Stimulated activated memory B cell treated with anti-CD40 and anti-IgM and Interleukin-4, amounts not matched to agents 10 μg/mL and 1 μg/mL and 100 μg/mL, for 72 hours (primary cell): ENCODE measurements around the gene KRTAP4-12.
"Not testable (repeated sequence)": the region's sequence is repeated elsewhere in the genome, so short reads cannot be mapped to it uniquely, and the experiment has no call there.

Experiments
- ATAC-seq: fragments of 150-1000 bp; cut with Tn5 transposase; 2 replicates; pipeline ENCODE4 v1.10.0; 2021
- H3K27ac Mint-ChIP-seq: one replicate; pipeline ENCODE4 v1.8.0; 2022; ENCODE audit warnings: mild to moderate bottlenecking, mixed read lengths
- H3K27me3 Mint-ChIP-seq: one replicate; pipeline ENCODE4 v1.8.0; 2022; ENCODE audit warnings: mixed read lengths
- H3K36me3 Mint-ChIP-seq: one replicate; pipeline ENCODE4 v1.8.0; 2022; ENCODE audit warnings: mixed read lengths
- H3K4me1 Mint-ChIP-seq: one replicate; pipeline ENCODE4 v1.8.0; 2022; ENCODE audit warnings: mixed read lengths
- H3K4me3 Mint-ChIP-seq: one replicate; pipeline ENCODE4 v1.8.0; 2022; ENCODE audit warnings: mild to moderate bottlenecking, moderate library complexity, mixed read lengths
- H3K9me3 Mint-ChIP-seq: one replicate; pipeline ENCODE4 v1.8.0; 2022; ENCODE audit warnings: mixed read lengths

KRTAP4-12 gene

GRCh38 chr17:41123991-41124371 lies at the start of gene KRTAP4-12:
Gene KRTAP4-12 (minus strand): TSS chr17:41124182. CDS start chr17:41124122, 60 bp downstream.
- not testable (repeated sequence) for H3K27ac Mint-ChIP-seq, H3K36me3 Mint-ChIP-seq, ATAC-seq, H3K4me3 Mint-ChIP-seq, H3K9me3 Mint-ChIP-seq
- H3K27me3 Mint-ChIP-seq, result peaks cover 28% of the 10 kb centered on the region
- peaks cover 33% of the 10 kb centered on the region for H3K4me1 Mint-ChIP-seq

GRCh38 chr17:41171886-41172285 lies 47.9 kb upstream of the KRTAP4-12 start:
- Mint-ChIP-seq H3K27ac (no peak overlapping the region), H3K4me1 (peaks cover 24% of the 10 kb centered on the region), H3K9me3 (no peaks in the 10 kb centered on the region), H3K4me3 (no peak overlapping the region), H3K36me3 (no peaks in the 10 kb centered on the region), H3K27me3 (peaks cover 6% of the 10 kb centered on the region)
- no peak for ATAC-seq

GRCh38 chr17:41168121-41168520 lies 44.1 kb upstream of the KRTAP4-12 start, which contains the start of gene KRTAP4-3:
Gene KRTAP4-3 (minus strand): TSS chr17:41168221. CDS start chr17:41168172, 49 bp downstream.
- Mint-ChIP-seq H3K36me3 (no peaks in the 10 kb centered on the region), H3K27ac (no peak within 1 kb of the TSS), H3K4me1 (peaks cover under 1% of the 10 kb centered on the region), H3K27me3 (peaks cover 6% of the 10 kb centered on the region), H3K4me3 (no peak within 1 kb of the TSS), H3K9me3 (no peaks in the 10 kb centered on the region)
- ATAC-seq, result no peak

DNA sequence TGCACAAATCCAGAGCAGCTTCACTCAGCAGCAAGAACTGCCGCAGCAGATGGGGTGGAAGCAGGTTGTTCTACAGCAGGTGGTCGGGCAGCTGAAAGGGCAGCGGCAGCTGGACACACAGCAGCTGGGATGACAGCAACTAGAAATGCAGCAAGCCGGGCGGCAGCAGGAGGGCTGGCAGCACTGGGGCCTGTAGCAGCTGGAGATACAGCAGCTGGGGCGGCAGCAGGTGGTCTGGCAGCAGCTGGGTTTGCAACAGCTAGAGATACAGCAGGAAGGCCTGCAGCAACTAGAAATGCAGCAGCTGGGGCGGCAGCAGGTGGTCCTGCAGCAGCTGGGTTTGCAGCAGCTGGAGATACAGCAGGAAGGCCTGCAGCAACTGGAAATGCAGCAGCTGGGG lies 43.6 kb upstream of the KRTAP4-12 start:
- no peaks in the 10 kb centered on the region for H3K9me3 Mint-ChIP-seq
- H3K36me3 Mint-ChIP-seq, result no peaks in the 10 kb centered on the region
- no peaks in the 10 kb centered on the region for H3K4me1 Mint-ChIP-seq
- no peak overlapping the region for H3K4me3 Mint-ChIP-seq
- H3K27ac Mint-ChIP-seq, result no peak overlapping the region
- ATAC-seq, result no peak
- H3K27me3 Mint-ChIP-seq, result peaks cover 6% of the 10 kb centered on the region

GRCh38 chr17:41163828-41164227 lies 39.8 kb upstream of the KRTAP4-12 start:
- H3K4me3 Mint-ChIP-seq, result no peak overlapping the region
- no peaks in the 10 kb centered on the region for H3K4me1 Mint-ChIP-seq
- H3K27me3 Mint-ChIP-seq, result peaks cover 11% of the 10 kb centered on the region
- no peak overlapping the region for H3K27ac Mint-ChIP-seq
- no peaks in the 10 kb centered on the region for H3K36me3 Mint-ChIP-seq
- H3K9me3 Mint-ChIP-seq, result no peaks in the 10 kb centered on the region
- ATAC-seq, result no peak

DNA sequence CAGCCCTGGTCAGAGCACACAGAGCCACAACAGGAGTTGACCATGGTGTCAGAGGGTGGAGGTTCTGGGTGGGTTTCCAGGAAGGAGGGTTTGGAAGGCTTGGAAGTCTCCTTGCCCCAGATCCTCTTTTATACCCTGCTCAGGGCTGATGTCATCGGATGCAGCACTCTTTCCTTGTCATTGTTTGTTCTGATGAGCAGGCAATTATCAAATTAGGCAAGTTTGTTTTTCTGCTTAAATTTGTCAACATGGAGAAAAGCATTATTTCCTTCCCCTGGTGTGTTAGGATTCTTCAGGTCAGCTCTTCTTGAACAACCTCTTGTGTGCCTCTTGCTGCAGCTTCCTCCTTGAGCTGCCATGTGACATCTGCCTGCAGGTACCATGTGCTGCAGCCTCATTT lies 36.7 kb upstream of the KRTAP4-12 start, which contains the start of gene KRTAP4-4:
TSS of gene KRTAP4-4 (minus strand) at position 101 of the 400 bp plus-strand sequence. CDS start at position 44, 57 bp downstream.
- ATAC-seq, result no peak
- Mint-ChIP-seq H3K36me3 (no peaks in the 10 kb centered on the region), H3K27me3 (peaks cover 43% of the 10 kb centered on the region), H3K4me3 (no peak within 1 kb of the TSS), H3K9me3 (no peaks in the 10 kb centered on the region), H3K4me1 (no peaks in the 10 kb centered on the region), H3K27ac (no peak within 1 kb of the TSS)

DNA sequence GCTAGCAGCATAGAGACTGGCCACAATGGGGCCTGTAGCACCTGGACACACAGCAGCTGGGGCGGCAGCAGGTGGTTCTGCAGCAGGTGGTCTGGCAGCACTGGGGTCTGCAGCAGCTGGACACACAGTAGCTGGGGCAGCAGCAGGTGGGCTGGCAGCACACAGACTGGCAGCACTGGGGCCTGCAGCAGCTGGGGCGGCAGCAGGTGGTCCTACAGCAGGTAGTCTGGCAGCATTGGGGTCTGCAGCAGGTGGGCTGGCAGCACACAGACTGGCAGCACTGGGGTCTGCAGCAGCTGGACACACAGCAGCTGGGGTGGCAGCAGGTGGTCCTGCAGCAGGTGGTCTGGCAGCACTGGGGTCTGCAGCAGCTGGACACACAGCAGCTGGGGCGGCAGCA lies 36.2 kb upstream of the KRTAP4-12 start:
- ATAC-seq, H3K9me3 Mint-ChIP-seq, H3K4me1 Mint-ChIP-seq, H3K27ac Mint-ChIP-seq, H3K36me3 Mint-ChIP-seq, H3K4me3 Mint-ChIP-seq: not testable (repeated sequence)
- H3K27me3 Mint-ChIP-seq, result peaks cover 47% of the 10 kb centered on the region

DNA sequence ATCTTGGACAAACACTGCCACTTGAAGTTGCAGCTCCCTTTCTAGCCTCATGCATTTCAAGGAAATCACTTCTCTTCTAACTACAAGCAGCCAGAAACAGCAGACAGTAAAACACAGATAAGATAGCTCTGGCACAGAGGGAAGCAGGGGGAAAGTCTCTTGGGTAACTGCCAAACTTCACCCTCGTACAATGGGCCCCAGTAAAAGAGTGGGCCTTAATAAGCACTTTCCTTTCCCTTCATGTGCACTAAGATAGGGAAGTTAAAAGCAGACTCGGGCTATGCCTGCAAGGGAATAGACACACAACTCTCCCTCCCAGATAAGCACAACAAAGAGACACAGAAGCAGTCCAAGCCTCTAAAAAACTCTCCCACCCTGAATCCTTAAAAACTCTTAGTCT lies 29.9 kb upstream of the KRTAP4-12 start:
- H3K27me3 Mint-ChIP-seq, result peaks cover 52% of the 10 kb centered on the region
- no peaks in the 10 kb centered on the region for H3K36me3 Mint-ChIP-seq
- no peaks in the 10 kb centered on the region for H3K9me3 Mint-ChIP-seq
- no peak for ATAC-seq
- H3K27ac Mint-ChIP-seq, result no peak overlapping the region
- no peaks in the 10 kb centered on the region for H3K4me1 Mint-ChIP-seq
- no peak overlapping the region for H3K4me3 Mint-ChIP-seq

DNA sequence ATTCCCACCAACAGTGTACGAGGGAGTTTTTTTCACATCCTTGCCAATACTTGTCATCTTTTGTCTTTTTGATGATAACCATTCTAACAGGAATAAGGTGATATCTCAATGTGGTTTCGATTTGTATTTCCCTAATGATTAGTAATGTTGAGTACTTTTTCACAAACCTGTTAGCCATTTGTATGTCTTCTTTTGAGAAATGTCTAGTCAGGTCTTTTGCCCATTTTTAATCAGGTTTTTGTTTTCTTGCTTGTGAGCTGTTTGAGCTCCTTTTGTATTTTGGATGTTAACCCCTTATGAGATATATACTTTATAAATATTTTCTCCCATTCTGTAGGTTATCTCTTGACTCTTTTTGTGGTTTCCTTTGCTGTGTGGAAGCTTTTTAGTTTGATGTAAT lies 27.5 kb upstream of the KRTAP4-12 start:
- ATAC-seq, result no peak
- H3K4me3 Mint-ChIP-seq, result no peak overlapping the region
- H3K9me3 Mint-ChIP-seq, result peaks cover 3% of the 10 kb centered on the region
- no peaks in the 10 kb centered on the region for H3K4me1 Mint-ChIP-seq
- H3K27me3 Mint-ChIP-seq, result peaks cover 28% of the 10 kb centered on the region
- H3K36me3 Mint-ChIP-seq, result no peaks in the 10 kb centered on the region
- no peak overlapping the region for H3K27ac Mint-ChIP-seq

GRCh38 chr17:41150026-41150425 lies 26.0 kb upstream of the KRTAP4-12 start:
- H3K36me3 Mint-ChIP-seq, result no peaks in the 10 kb centered on the region
- H3K9me3 Mint-ChIP-seq, result peaks cover 3% of the 10 kb centered on the region
- H3K27me3 Mint-ChIP-seq, result peaks cover 16% of the 10 kb centered on the region
- no peak overlapping the region for H3K4me3 Mint-ChIP-seq
- no peak overlapping the region for H3K27ac Mint-ChIP-seq
- H3K4me1 Mint-ChIP-seq, result no peaks in the 10 kb centered on the region
- ATAC-seq, result no peak

GRCh38 chr17:41149652-41149985 lies 25.6 kb upstream of the KRTAP4-12 start, which contains the start of gene KRTAP4-5:
Gene KRTAP4-5 (minus strand): TSS chr17:41149825. CDS start chr17:41149767, 58 bp downstream.
- H3K9me3 Mint-ChIP-seq, result peaks cover 3% of the 10 kb centered on the region
- H3K4me1 Mint-ChIP-seq, result no peaks in the 10 kb centered on the region
- no peak within 1 kb of the TSS for H3K4me3 Mint-ChIP-seq
- H3K27ac Mint-ChIP-seq, result no peak within 1 kb of the TSS
- ATAC-seq, result no peak
- no peaks in the 10 kb centered on the region for H3K36me3 Mint-ChIP-seq
- peaks cover 14% of the 10 kb centered on the region for H3K27me3 Mint-ChIP-seq

DNA sequence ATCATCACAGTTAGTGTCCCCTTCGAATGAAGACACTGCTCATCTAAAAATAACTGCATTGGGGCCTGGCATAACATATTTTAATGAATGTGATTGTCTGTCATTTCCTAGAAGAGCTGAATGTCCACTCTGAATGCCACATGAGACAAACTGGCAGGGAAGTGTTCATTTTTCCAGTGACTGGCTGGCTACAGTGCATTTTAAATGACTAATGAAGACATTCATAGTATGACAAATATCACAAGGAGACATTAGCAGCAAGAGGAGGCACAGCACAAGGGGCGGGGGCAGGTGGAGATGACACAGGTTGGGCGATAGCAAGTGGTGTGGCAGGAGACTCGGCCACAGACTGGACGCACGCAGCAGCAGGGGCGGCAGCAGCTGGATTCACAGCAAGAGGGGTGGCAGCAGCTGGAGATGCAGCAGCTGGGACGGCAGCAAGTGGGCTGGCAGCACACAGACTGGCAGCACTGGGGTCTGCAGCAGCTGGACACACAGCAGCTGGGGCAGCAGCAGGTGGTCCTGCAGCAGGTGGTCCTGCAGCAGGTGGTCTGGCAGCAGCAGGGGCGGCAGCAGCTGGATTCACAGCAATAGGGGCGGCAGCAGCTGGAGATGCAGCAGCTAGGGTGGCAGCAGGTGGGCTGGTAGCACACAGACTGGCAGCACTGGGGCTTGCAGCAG lies 25.1 kb upstream of the KRTAP4-12 start:
- not testable (repeated sequence) for H3K27ac Mint-ChIP-seq, H3K9me3 Mint-ChIP-seq, H3K27me3 Mint-ChIP-seq, ATAC-seq, H3K36me3 Mint-ChIP-seq, H3K4me1 Mint-ChIP-seq, H3K4me3 Mint-ChIP-seq

DNA sequence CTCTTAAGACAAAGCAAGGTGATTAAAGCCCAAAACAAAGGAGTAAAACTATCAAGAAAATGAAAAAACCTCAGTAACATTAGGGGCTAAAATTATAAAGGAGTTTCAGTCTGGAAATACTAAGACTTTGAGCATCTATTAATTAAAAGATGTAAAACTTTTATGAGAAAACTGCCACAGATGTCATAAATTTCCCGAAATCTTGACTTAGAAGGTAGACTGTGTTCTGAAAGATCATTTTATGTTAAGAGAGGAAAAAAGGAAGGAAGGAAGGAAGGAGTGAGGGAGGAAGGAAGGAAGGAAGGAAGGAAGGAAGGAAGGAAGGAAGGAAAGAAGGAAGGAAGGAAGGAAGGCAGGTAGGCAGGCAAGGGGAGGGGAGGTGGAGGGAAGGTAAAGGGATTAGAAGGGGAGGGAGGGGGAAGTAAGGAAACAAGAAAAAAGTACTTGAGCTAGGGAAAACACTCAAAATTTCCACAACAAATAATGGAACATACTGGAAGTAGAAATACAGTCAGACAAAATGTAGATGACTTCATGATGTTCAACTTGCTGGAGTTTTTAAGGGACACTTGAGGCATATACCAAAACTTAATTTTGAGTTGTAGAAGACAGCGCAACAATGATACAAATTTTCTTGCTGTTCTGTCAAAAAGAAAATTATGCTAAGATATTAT lies 23.7 kb upstream of the KRTAP4-12 start:
- H3K4me3 Mint-ChIP-seq, result no peak overlapping the region
- H3K4me1 Mint-ChIP-seq, result no peaks in the 10 kb centered on the region
- peaks cover 9% of the 10 kb centered on the region for H3K36me3 Mint-ChIP-seq
- peaks cover 16% of the 10 kb centered on the region for H3K9me3 Mint-ChIP-seq
- H3K27me3 Mint-ChIP-seq, result peaks cover 2% of the 10 kb centered on the region
- no peak for ATAC-seq
- H3K27ac Mint-ChIP-seq, result no peak overlapping the region

DNA sequence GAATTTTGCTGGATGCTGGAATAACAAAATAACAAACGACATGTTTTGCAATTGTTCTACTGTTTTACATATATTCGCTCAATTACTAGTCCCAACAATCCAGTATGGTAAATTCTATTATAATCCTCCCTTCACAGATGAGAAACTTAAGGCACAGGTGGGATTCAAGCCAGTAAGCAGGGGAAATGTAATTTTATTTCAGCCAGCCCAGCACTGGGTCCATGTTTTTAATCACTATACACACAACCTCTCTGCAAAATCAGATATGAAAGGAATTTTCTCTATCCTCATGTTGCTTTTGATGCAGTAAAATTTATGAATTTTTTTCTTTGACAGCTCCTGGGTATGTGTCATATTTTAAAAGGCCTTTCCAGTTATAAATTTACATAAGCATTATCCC lies 21.3 kb upstream of the KRTAP4-12 start:
- no peak overlapping the region for H3K27ac Mint-ChIP-seq
- ATAC-seq, result no peak
- H3K9me3 Mint-ChIP-seq, result peaks cover 22% of the 10 kb centered on the region
- peaks cover 6% of the 10 kb centered on the region for H3K27me3 Mint-ChIP-seq
- no peaks in the 10 kb centered on the region for H3K4me1 Mint-ChIP-seq
- H3K36me3 Mint-ChIP-seq, result peaks cover 10% of the 10 kb centered on the region
- H3K4me3 Mint-ChIP-seq, result no peak overlapping the region

GRCh38 chr17:41144846-41145245 lies 20.9 kb upstream of the KRTAP4-12 start:
- H3K27me3 Mint-ChIP-seq, result peaks cover 10% of the 10 kb centered on the region
- peaks cover 23% of the 10 kb centered on the region for H3K9me3 Mint-ChIP-seq
- peaks cover 11% of the 10 kb centered on the region for H3K36me3 Mint-ChIP-seq
- H3K27ac Mint-ChIP-seq, result no peak overlapping the region
- no peak for ATAC-seq
- no peaks in the 10 kb centered on the region for H3K4me1 Mint-ChIP-seq
- no peak overlapping the region for H3K4me3 Mint-ChIP-seq

GRCh38 chr17:41141361-41141760 lies 17.4 kb upstream of the KRTAP4-12 start:
- Mint-ChIP-seq H3K27me3 (peaks cover 25% of the 10 kb centered on the region), H3K36me3 (peaks cover 22% of the 10 kb centered on the region)

More at GRCh38 chr17:41141361-41141760, 17.4 kb upstream of the KRTAP4-12 start:
- ATAC-seq, result no peak
- Mint-ChIP-seq H3K4me1 (no peaks in the 10 kb centered on the region), H3K4me3 (no peak overlapping the region), H3K9me3 (peaks cover 32% of the 10 kb centered on the region), H3K27ac (no peak overlapping the region)
